Epithelial cell of prostate (primary cell): Measurements from ENCODE around the gene ZNF41.
"Not testable (repeated sequence)": the region's sequence is repeated elsewhere in the genome, so short reads cannot be mapped to it uniquely, and the experiment has no call there.

Experiments used
- DNase-seq: peaks from one replicate; pipeline ENCODE4 v3.0.0-alpha.2; 2011; ENCODE audit warnings: low read depth, low spot score
- H3K27ac ChIP-seq: fragments of 450-650 bp; 2 replicates; pipeline ENCODE4 v1.5.1; 2017; ENCODE audit warnings: mild to moderate bottlenecking

ZNF41 gene

GRCh38 chrX:47482512-47483305 lies at the start of gene ZNF41:
ZNF41 (minus strand) TSS chrX:47483222; CDS start chrX:47467481, 15,741 bp downstream.
- peak; percentile 27 for DNase-seq

DNA sequence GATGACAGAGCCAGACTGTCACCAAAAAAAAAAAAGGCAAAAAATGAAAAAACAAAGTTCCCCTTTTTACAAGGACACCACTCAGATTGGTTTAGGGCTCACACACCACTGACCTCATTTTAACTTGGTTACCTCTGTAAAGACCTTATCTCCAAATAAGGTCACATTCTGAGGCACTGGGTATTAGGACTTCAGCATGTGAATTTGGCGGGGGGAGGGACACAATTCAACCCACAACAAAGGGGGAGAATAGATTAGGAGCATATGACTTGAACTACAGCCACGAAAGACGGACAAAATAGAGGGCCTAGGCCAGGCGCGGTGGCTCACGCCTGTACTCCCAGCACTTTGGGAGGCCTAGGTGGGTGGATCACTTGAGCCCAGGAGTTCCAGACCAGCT lies 47.0 kb upstream of the ZNF41 start:
- no peak overlapping the region for H3K27ac ChIP-seq
- DNase-seq, result no peak

More at GRCh38 chrX:47482512-47483305, at the start of gene ZNF41:
- H3K27ac ChIP-seq, result peak within 1 kb of the TSS; percentile 83

GRCh38 chrX:47529548-47529947 lies 46.5 kb upstream of the ZNF41 start:
- no peak for DNase-seq
- no peak overlapping the region for H3K27ac ChIP-seq

- DNase-seq, result no peak
- H3K27ac ChIP-seq, result no peak overlapping the region
Observed at GRCh38 chrX:47523713-47524166, 40.7 kb upstream of the ZNF41 start.

DNA sequence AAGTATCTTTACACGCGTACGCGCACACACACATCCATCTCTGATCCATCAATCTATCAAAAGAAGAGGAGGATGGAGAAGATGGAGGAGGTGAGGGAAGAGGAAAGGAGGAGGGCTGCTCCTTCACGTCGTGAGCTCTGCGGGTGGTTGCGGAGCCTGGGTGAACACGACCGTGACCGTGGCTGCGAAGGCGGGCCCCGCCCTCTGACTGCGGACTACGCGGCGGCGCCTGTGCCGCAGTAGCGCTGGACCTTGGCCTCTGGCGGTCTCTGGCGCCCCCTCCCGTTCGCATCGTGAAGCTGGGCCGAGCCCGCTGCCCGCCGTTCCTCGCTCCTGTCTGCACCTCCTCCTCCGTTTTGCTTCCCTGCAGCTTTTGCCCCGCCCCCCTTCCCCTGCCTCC lies 40.3 kb upstream of the ZNF41 start:
- H3K27ac ChIP-seq, result no peak overlapping the region
- DNase-seq, result no peak

GRCh38 chrX:47518144-47518543 lies 35.1 kb upstream of the ZNF41 start:
- H3K27ac ChIP-seq, result no peak overlapping the region
- no peak for DNase-seq

DNA sequence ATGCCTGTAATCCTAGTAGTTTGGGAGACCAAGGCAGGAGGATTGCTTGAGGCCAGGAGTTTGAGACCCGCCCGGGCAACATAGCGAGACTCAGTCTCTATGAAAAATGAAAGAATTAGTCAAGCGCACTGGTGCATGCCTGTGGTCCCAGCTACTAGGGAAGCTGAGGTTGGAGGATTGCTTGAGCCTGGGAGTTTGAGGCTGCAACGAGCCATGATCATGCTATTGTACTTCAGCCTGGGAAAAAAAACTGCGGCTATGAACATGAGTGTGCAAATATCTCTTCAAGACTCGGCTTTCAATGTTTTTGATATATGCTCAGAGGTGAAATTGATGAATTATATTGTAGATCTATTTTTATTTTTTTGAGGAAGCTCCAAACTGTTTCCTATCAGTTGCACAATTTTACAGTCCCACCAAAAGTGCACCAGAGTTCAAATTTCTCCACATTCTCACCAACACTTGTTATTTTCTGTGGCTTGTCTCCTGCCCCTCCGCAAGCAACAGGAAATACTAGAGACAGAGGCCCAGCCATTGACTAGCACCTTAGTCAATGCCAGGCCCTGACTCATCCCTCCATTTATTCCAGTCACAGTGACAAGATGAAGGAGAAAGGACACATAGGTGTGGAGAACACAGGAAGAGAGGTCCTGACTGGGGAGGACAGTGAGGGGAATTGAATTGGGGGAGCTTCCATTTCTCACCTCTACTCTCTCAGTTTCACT lies 33.1 kb upstream of the ZNF41 start:
- H3K27ac ChIP-seq, result peak overlapping the region; percentile 75
- DNase-seq, result peak; percentile 12

GRCh38 chrX:47514533-47515235 lies 31.7 kb upstream of the ZNF41 start:
- no peak for DNase-seq
- H3K27ac ChIP-seq, result peak overlapping the region; percentile 75

- not testable (repeated sequence) for DNase-seq, H3K27ac ChIP-seq
Observed at GRCh38 chrX:47513034-47513965, 30.3 kb upstream of the ZNF41 start.

DNA sequence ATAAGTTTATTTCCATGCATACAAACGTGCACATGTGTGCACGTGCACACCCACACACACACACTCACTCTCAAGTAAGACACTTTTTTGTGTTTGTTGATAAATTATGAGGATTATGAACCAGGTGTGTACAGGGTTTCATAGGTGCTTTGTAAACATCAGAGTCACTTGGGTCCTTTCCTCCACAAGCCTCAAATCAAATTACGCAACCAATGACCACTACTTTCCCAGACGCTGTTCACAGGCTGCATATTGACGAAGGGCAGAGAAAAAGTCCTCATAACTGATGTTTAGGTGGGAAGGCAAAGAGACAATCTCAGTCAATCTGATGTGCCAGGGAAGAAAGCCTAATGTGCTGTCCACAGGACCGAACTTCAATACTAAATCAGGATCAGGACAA lies 29.4 kb upstream of the ZNF41 start:
- H3K27ac ChIP-seq, DNase-seq: not testable (repeated sequence)

- DNase-seq, result no peak
- H3K27ac ChIP-seq, result no peak overlapping the region
Observed at GRCh38 chrX:47507153-47507867, 24.3 kb upstream of the ZNF41 start.

GRCh38 chrX:47503151-47503550 lies 20.1 kb upstream of the ZNF41 start:
- no peak for DNase-seq
- H3K27ac ChIP-seq, result peak overlapping the region; percentile 57

GRCh38 chrX:47502316-47503125 lies 19.5 kb upstream of the ZNF41 start:
- no peak for DNase-seq
- peak overlapping the region; percentile 57 for H3K27ac ChIP-seq

- no peak for DNase-seq
Observed at GRCh38 chrX:47501226-47502074, 18.4 kb upstream of the ZNF41 start.

GRCh38 chrX:47500554-47500953 lies 17.5 kb upstream of the ZNF41 start:
- no peak overlapping the region for H3K27ac ChIP-seq
- no peak for DNase-seq

More at GRCh38 chrX:47501226-47502074, 18.4 kb upstream of the ZNF41 start:
- peak overlapping the region; percentile 57 for H3K27ac ChIP-seq

DNA sequence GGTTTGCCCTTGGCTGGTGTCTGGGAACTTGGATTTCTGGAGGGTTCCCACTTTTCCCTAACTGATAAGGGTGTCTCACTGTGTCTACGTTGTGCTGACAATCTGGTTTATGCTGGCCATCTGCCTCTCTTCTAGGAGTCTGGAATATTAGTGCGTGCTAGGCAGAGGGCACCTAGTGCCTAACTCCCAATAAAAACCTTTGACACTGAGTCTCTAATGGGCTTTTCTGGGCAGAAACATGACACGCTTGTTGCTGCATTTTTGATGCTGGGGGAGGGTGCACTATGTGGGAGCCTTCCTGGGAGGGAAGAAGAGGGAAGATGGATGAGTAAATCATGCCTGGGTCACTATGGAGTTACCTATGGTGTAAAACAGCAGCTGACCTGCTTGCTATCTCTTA lies 16.3 kb upstream of the ZNF41 start:
- no peak overlapping the region for H3K27ac ChIP-seq

GRCh38 chrX:47498411-47498810 lies 15.4 kb upstream of the ZNF41 start:
- H3K27ac ChIP-seq, result no peak overlapping the region
- no peak for DNase-seq

More for the DNA sequence above, 16.3 kb upstream of the ZNF41 start:
- no peak for DNase-seq
